B cell (primary cell): ENCODE data around the gene LHPP. TPM values are rescaled to one million over a fixed set of nuclear protein-coding genes. Genes with fewer than 3 reads are reported as not detected.

Experiments
- ATAC-seq: fragments of 200-7000 bp; cut with Tn5 transposase; one replicate; pipeline ENCODE4 v1.10.0; 2021; ENCODE audit warnings: low read depth, mild to moderate bottlenecking, moderate number of reproducible peaks, moderate library complexity
- CTCF ChIA-PET: fragments of 350-600 bp; sonication (Branson Sonifier 250); formaldehyde crosslinking; loops from one replicate; lab custom pipeline; 2021; ENCODE audit warnings: antibody characterized with exemption, inconsistent platforms; lab: Charles Lee
- POLR2A ChIA-PET: fragments of 350-600 bp; sonication (Branson Sonifier 250); formaldehyde crosslinking; loops from one replicate; lab custom pipeline; 2021; ENCODE audit warnings: antibody characterized with exemption; lab: Charles Lee
- DNase-seq: peaks from one replicate; pipeline ENCODE4 v3.0.0; 2013
- H2AFZ ChIP-seq: 2 replicates; pipeline ENCODE4 v1.6.1; 2012; ENCODE audit warnings: mild to moderate bottlenecking, low read depth, low read length; ENCODE audit not compliant: insufficient read depth, poor library complexity, severe bottlenecking
- H3K27ac ChIP-seq, 2 donors: 1 replicate in 1 of 2; 2 replicates in 1 of 2; pipeline ENCODE4 v1.5.1; 2012 to 2013; ENCODE audit warnings: low read length in 2 of 2, mild to moderate bottlenecking in 2 of 2, moderate library complexity in 1 of 2
- H3K27me3 ChIP-seq, 4 experiments: fragments of 200-600 bp in 1 of 4; sonication (generic) in 1 of 4; replicated peaks in 1 of 4; 1 replicate in 2 of 4; 2 replicates in 2 of 4; pipeline versions ENCODE4 v1.6.1 to v1.7.0; 2013 to 2016; ENCODE audit warnings: low read length in 3 of 4, mild to moderate bottlenecking in 2 of 4, mixed read lengths in 1 of 4, moderate library complexity in 1 of 4; ENCODE audit not compliant: insufficient read depth in 4 of 4, control insufficient read depth in 3 of 4; ENCODE audit errors: control extremely low read depth in 1 of 4
- H3K36me3 ChIP-seq, 2 experiments: replicated peaks in 1 of 2; 1 replicate in 1 of 2; 2 replicates in 1 of 2; pipeline versions ENCODE4 v1.6.1 to v1.7.1; 2013; ENCODE audit warnings: low read length in 1 of 2; ENCODE audit not compliant: insufficient read depth in 2 of 2, control insufficient read depth in 1 of 2; ENCODE audit errors: control extremely low read depth in 1 of 2, extremely low read depth in 1 of 2
- H3K4me1 ChIP-seq, 2 donors: fragments of 200-600 bp in 1 of 2; sonication (generic) in 1 of 2; 1 replicate in 1 of 2; 2 replicates in 1 of 2; pipeline versions ENCODE4 v1.5.1 to v1.6.1; 2013 to 2017; ENCODE audit warnings: low read length in 2 of 2; ENCODE audit not compliant: control insufficient read depth in 2 of 2, insufficient read depth in 2 of 2
- H3K4me2 ChIP-seq: replicated peaks from 2 replicates; pipeline ENCODE3; 2012; ENCODE audit warnings: mild to moderate bottlenecking, low read depth, low read length; ENCODE audit not compliant: poor library complexity, severe bottlenecking
- H3K4me3 ChIP-seq, 5 experiments: fragments of 200-600 bp in 1 of 5; sonication (generic) in 1 of 5; 1 replicate in 3 of 5; 2 replicates in 2 of 5; pipeline versions ENCODE4 v1.5.1 to v1.7.0; 2011 to 2016; ENCODE audit warnings: low read length in 4 of 5, mild to moderate bottlenecking in 4 of 5, low read depth in 2 of 5, control low read depth in 1 of 5, moderate library complexity in 1 of 5; ENCODE audit not compliant: insufficient read depth in 1 of 5; ENCODE audit errors: control extremely low read depth in 1 of 5, extremely low read depth in 1 of 5
- H3K79me2 ChIP-seq: fragments of 200-600 bp; sonication (generic); one replicate; pipeline ENCODE4 v1.6.0; 2016; ENCODE audit warnings: low read length; ENCODE audit not compliant: control insufficient read depth, insufficient read depth
- H3K9ac ChIP-seq: fragments of 200-600 bp; sonication (generic); 2 replicates; pipeline ENCODE4 v1.6.1; 2017; ENCODE audit warnings: mild to moderate bottlenecking, low read length, moderate library complexity
- H3K9me3 ChIP-seq, 3 donors: one replicate each; pipeline versions ENCODE4 v1.6.1 to v1.7.1; 2013; ENCODE audit warnings: low read length in 2 of 3; ENCODE audit not compliant: control insufficient read depth in 2 of 3, insufficient read depth in 1 of 3; ENCODE audit errors: control extremely low read depth in 1 of 3
- H4K20me1 ChIP-seq: 2 replicates; pipeline ENCODE4 v1.6.0; 2012; ENCODE audit warnings: mild to moderate bottlenecking, low read length; ENCODE audit not compliant: insufficient read depth, control insufficient read depth, poor library complexity, severe bottlenecking
- H3K27ac Mint-ChIP-seq: one replicate; pipeline ENCODE4 v1.8.0; 2021; ENCODE audit warnings: mixed read lengths
- H3K27me3 Mint-ChIP-seq: one replicate; pipeline ENCODE4 v1.8.0; 2021; ENCODE audit warnings: mixed read lengths
- H3K4me1 Mint-ChIP-seq: one replicate; pipeline ENCODE4 v1.8.0; 2021; ENCODE audit warnings: mixed read lengths
- H3K4me3 Mint-ChIP-seq: one replicate; pipeline ENCODE4 v1.8.0; 2021; ENCODE audit warnings: mixed read lengths
- H3K9me3 Mint-ChIP-seq: one replicate; pipeline ENCODE4 v1.8.0; 2022; ENCODE audit warnings: mixed read lengths; ENCODE audit not compliant: insufficient read depth
- EZH2 ChIP-seq: IDR thresholded peaks from 2 replicates; pipeline ENCODE4 v1.6.1; 2012; ENCODE audit warnings: borderline replicate concordance, low read depth, mild to moderate bottlenecking, moderate library complexity, low read length; ENCODE audit not compliant: insufficient read depth, poor library complexity, severe bottlenecking
- WGBS: methylation state at CpG from one replicate; pipeline ENCODE4 v1.1.5; 2013; ENCODE audit warnings: missing lambda C conversion rate; ENCODE audit not compliant: insufficient coverage; 5-methylcytosine and 5-hydroxymethylcytosine counted together
- intact Hi-C: fragments of 100-400 bp; cut with micrococcal nuclease; formaldehyde crosslinking; loops from one replicate; pipeline ENCODE4 v1.10.0; 2022
- polyA plus RNA-seq: library from polyadenylated mRNA; depleted of rRNA; stranded (reverse); fragments of >200 nt; gene quantifications from 2 replicates; pipeline ENCODE4 v1.2.3, GENCODE V29; 2012
- total RNA-seq, 2 donors: library from RNA; stranded (reverse); fragments of 120-200 nt in 1 of 2; gene quantifications; 1 replicate in 1 of 2; 2 replicates in 1 of 2; pipeline versions ENCODE4 v1.2.3 to v1.2.4, GENCODE V29; 2013 to 2022
- TF ChIP-seq, protein P1 (sequence below): fragments of 200-600 bp; IDR thresholded peaks from one replicate; pipeline ENCODE4 v1.8.0; 2022; ENCODE audit warnings: antibody characterized with exemption, mild to moderate bottlenecking

Gene LHPP
- total and polyA plus RNA-seq, 2 donors (not counting 1 experiment from before 2014, with no cell fraction given), result 60.2 to 83.5 TPM

DNA sequence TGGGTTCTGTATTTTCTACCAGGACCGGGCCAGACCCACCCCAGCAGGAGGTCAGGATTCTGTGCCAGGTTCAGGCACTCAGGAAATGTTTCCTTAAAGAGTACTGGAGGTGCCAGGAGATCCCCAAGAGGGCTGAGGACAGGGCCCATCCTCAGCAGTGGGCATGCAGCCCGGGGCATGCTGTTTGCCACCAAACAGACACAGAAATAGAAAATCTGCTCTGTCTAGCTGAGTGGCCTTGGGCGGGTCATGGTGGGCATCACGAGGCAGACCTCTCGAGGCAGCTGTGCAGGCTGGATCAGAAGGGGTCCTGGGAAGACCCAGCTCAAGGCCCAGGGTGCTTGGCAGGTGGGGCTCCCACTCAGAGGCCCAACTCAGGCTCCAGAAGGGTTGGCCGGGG lies 177.6 kb downstream of the LHPP start:
- no peaks in the 10 kb centered on the region for H3K27me3 ChIP-seq
- ChIA-PET POLR2A (interaction anchor here (1.0 to 3.2 kb wide), 3 partner anchors 19 to 36 kb away, joined by 3 to 15 read pairs (median 3); no protein-coding TSS in a partner anchor), CTCF (interaction anchor here (0.9 to 8.5 kb wide), 5 partner anchors 12 to 106 kb away, joined by 4 to 59 read pairs (median 10); no protein-coding TSS in a partner anchor)
- intact Hi-C loops, result no loop called here
- no peak for DNase-seq
- TF ChIP-seq EZH2, result no peak
- TF ChIP-seq, protein P1, sequence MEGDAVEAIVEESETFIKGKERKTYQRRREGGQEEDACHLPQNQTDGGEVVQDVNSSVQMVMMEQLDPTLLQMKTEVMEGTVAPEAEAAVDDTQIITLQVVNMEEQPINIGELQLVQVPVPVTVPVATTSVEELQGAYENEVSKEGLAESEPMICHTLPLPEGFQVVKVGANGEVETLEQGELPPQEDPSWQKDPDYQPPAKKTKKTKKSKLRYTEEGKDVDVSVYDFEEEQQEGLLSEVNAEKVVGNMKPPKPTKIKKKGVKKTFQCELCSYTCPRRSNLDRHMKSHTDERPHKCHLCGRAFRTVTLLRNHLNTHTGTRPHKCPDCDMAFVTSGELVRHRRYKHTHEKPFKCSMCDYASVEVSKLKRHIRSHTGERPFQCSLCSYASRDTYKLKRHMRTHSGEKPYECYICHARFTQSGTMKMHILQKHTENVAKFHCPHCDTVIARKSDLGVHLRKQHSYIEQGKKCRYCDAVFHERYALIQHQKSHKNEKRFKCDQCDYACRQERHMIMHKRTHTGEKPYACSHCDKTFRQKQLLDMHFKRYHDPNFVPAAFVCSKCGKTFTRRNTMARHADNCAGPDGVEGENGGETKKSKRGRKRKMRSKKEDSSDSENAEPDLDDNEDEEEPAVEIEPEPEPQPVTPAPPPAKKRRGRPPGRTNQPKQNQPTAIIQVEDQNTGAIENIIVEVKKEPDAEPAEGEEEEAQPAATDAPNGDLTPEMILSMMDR, result no peak
- no peaks in the 10 kb centered on the region for H3K27me3 Mint-ChIP-seq
- peak overlapping the region; percentile 94 for H3K27ac Mint-ChIP-seq
- H3K36me3 ChIP-seq, result peaks cover 0 to 48% of the 10 kb centered on the region in 2 experiments
- no peak overlapping the region for H2AFZ ChIP-seq
- no peak overlapping the region for H3K9ac ChIP-seq
- H3K4me3 Mint-ChIP-seq, result peak overlapping the region; percentile 78
- peaks cover 95% of the 10 kb centered on the region for H3K4me1 Mint-ChIP-seq
- peaks cover 40% of the 10 kb centered on the region for H4K20me1 ChIP-seq
- H3K27ac ChIP-seq, result peak overlapping the region; percentile 63 to 92
- 94% methylated on average over 6 of the region's 6 CpGs for WGBS
- no peaks in the 10 kb centered on the region for H3K9me3 Mint-ChIP-seq
- peaks cover 0 to 10% (median under 1%) of the 10 kb centered on the region in 3 donors for H3K9me3 ChIP-seq
- peak overlapping the region; percentile 69 for H3K4me2 ChIP-seq
- no peak for ATAC-seq
- H3K4me1 ChIP-seq, result peaks cover 90 to 91% of the 10 kb centered on the region in 2 donors
- H3K79me2 ChIP-seq, result peaks cover 100% of the 10 kb centered on the region
- no peak overlapping the region for H3K4me3 ChIP-seq

DNA sequence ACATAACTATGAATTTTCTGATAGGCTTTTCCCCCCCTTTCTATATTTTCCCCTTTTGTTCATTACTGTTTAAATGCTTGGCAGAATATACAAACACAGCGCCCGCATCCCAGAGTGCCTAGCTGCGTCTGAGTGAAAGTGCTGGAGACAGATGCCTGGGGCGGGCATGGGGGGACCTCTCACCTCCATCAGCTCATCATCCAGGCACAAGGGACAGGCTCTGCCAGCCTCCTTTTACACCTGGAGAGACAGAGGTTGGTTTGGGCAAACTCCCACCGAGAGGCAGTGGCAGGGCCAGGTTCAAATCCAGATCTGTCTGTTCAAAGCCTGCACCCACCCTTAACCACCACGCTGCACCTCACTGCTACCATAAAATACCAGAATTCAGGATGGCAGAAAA lies 178.0 kb downstream of the LHPP start:
- peaks cover 0 to 44% of the 10 kb centered on the region in 2 experiments for H3K36me3 ChIP-seq
- H3K9me3 ChIP-seq, result peaks cover 0 to 5% (median 0%) of the 10 kb centered on the region in 3 donors
- H3K27me3 ChIP-seq, result no peaks in the 10 kb centered on the region
- peaks cover 100% of the 10 kb centered on the region for H3K79me2 ChIP-seq
- intact Hi-C loops, result loop anchor here (2.0 kb wide), 1 partner anchor 21 kb away; no protein-coding TSS in a partner anchor
- peak overlapping the region; percentile 69 for H3K4me2 ChIP-seq
- no peak overlapping the region for H3K4me3 ChIP-seq
- H3K9ac ChIP-seq, result no peak overlapping the region
- ChIA-PET POLR2A (interaction anchor here (1.0 to 3.2 kb wide), 2 partner anchors 19 to 36 kb away, joined by 3 to 15 read pairs; no protein-coding TSS in a partner anchor), CTCF (interaction anchor here (0.9 to 8.5 kb wide), 5 partner anchors 13 to 105 kb away, joined by 4 to 59 read pairs (median 10); no protein-coding TSS in a partner anchor)
- peak overlapping the region; percentile 63 to 92 for H3K27ac ChIP-seq
- no peak for ATAC-seq
- Mint-ChIP-seq H3K27ac (peak overlapping the region; percentile 94), H3K9me3 (no peaks in the 10 kb centered on the region), H3K27me3 (no peaks in the 10 kb centered on the region), H3K4me1 (peaks cover 95% of the 10 kb centered on the region), H3K4me3 (peak overlapping the region; percentile 83)
- TF ChIP-seq EZH2, result no peak
- TF ChIP-seq, protein P1, result no peak
- no peak for DNase-seq
- peaks cover 38% of the 10 kb centered on the region for H4K20me1 ChIP-seq
- WGBS, result 100% methylated on average over 2 of the region's 6 CpGs
- peaks cover 91 to 95% of the 10 kb centered on the region in 2 donors for H3K4me1 ChIP-seq
- H2AFZ ChIP-seq, result no peak overlapping the region
